Kidney epithelial cell (primary cell): ENCODE results near the gene ASB1. TPM values are rescaled to one million over a fixed set of nuclear protein-coding genes. Genes with fewer than 3 reads are reported as not detected.

ENCODE experiments used
- DNase-seq: peaks from one replicate; pipeline ENCODE4 v3.0.0-alpha.2; 2010; ENCODE audit warnings: low read depth
- H3K27me3 ChIP-seq: 2 replicates; pipeline ENCODE4 v1.6.0; 2011; ENCODE audit warnings: low read length; ENCODE audit not compliant: control insufficient read depth, insufficient read depth
- H3K36me3 ChIP-seq: 2 replicates; pipeline ENCODE4 v1.5.1; 2011; ENCODE audit warnings: low read length; ENCODE audit not compliant: control insufficient read depth, insufficient read depth
- H3K4me3 ChIP-seq: 2 replicates; pipeline ENCODE4 v1.5.1; 2011; ENCODE audit warnings: low read depth, mild to moderate bottlenecking, control low read depth, low read length
- total RNA-seq: library from RNA; depleted of rRNA; stranded (reverse); fragments of >200 nt; gene quantifications from 2 replicates; pipeline ENCODE4 v1.2.3, GENCODE V29; 2015
- TF ChIP-seq, protein P1 (sequence below): IDR thresholded peaks from 2 replicates; pipeline ENCODE4 v1.5.1; 2011; ENCODE audit warnings: mild to moderate bottlenecking, moderate library complexity, low read length, control low read depth, inconsistent platforms; ENCODE audit not compliant: insufficient read depth, poor library complexity, severe bottlenecking

Gene ASB1
- total RNA-seq, 1 donor from 2014 or later: 23.0 TPM

GRCh38 chr2:238483656-238484055 is 56.9 kb downstream of the ASB1 start:
- no peaks in the 10 kb centered on the region for H3K36me3 ChIP-seq
- H3K4me3 ChIP-seq: no peak overlapping the region
- TF ChIP-seq, protein P1, sequence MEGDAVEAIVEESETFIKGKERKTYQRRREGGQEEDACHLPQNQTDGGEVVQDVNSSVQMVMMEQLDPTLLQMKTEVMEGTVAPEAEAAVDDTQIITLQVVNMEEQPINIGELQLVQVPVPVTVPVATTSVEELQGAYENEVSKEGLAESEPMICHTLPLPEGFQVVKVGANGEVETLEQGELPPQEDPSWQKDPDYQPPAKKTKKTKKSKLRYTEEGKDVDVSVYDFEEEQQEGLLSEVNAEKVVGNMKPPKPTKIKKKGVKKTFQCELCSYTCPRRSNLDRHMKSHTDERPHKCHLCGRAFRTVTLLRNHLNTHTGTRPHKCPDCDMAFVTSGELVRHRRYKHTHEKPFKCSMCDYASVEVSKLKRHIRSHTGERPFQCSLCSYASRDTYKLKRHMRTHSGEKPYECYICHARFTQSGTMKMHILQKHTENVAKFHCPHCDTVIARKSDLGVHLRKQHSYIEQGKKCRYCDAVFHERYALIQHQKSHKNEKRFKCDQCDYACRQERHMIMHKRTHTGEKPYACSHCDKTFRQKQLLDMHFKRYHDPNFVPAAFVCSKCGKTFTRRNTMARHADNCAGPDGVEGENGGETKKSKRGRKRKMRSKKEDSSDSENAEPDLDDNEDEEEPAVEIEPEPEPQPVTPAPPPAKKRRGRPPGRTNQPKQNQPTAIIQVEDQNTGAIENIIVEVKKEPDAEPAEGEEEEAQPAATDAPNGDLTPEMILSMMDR: no peak
- no peaks in the 10 kb centered on the region for H3K27me3 ChIP-seq
- no peak for DNase-seq

DNA sequence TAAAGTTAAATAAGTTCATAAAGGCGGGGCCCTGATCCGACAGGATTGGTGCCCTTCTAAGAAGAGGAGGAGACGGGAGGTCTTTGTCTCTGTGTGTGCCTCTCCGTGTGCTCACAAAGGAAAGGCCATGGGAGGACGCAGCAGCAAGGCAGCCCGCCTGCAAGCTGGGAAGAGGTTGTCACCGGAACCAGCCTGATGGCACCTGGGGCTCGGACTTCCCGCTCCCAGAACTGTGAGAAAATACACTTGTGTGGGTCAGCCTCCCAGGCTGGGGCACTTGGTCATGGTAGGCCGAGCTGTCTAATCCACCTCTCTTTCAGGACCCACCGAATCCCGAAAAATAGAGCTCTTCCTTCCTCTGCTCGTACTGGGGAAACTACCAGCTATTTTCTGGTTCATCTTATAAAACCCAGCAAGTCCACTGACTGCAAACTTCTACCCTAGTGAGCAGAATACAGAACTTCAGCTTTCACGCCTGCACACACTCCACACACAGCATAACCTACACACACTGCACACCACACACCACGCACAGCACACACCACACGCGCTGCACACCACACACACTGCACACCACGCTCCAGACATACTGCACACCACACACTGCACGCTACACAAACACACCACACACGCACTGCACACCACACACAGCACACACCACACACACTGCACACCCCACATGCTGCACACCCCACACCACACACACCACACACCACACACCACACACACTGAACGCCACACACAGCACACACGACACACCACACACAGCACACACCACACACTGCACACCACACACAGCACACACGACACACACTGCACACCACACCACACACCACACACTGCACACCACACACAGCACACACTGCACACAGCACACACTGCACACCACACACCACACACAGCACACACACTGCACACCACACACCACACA is 58.1 kb downstream of the ASB1 start:
- H3K27me3 ChIP-seq: no peaks in the 10 kb centered on the region

GRCh38 chr2:238486123-238486848 is 59.6 kb downstream of the ASB1 start:
- no peak overlapping the region for H3K4me3 ChIP-seq
- H3K27me3 ChIP-seq: no peaks in the 10 kb centered on the region
- no peak for DNase-seq
- no peaks in the 10 kb centered on the region for H3K36me3 ChIP-seq
- TF ChIP-seq, protein P1: no peak

More for the DNA sequence above, 58.1 kb downstream of the ASB1 start:
- H3K36me3 ChIP-seq: no peaks in the 10 kb centered on the region
- TF ChIP-seq, protein P1: no peak
- DNase-seq: no peak
- no peak overlapping the region for H3K4me3 ChIP-seq

GRCh38 chr2:238487134-238487533 is 60.4 kb downstream of the ASB1 start:
- DNase-seq: no peak
- TF ChIP-seq, protein P1: no peak
- Histone ChIP-seq H3K36me3 (no peaks in the 10 kb centered on the region), H3K27me3 (no peaks in the 10 kb centered on the region), H3K4me3 (no peak overlapping the region)

DNA sequence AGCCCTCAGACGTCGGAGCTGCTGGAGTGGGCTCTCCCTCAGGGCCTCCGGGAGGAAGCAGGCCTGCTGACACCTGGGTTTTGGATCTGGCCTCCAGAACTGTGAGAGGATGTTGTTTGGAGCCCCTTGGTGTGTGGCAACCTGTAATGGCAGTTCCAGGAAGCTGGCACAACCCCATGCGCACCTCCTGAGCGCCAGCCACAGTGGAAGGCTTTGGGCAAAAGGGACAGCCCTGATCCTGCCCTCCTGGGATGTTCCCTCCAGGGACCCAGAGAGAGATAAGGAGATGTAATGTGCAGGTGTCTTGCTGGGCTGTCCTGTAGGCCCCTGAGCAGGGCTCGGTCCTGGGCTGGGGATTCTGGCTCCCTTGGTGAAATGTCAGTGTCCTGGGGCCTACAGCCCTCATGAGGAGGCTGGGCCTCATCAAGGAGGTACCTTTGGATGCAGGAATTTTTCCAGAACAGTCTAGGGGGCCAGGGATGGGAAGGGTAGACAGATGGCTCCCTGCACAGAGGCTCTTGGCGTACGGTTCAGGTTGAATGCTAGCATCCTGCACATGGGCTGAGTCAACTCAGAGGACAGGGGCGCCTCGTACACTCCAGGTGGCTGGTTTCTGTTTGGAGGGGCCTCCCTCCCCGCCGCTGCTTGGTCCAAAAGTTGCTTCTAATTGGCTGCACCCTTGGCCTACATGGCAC is 61.1 kb downstream of the ASB1 start:
- Histone ChIP-seq H3K36me3 (no peaks in the 10 kb centered on the region), H3K27me3 (no peaks in the 10 kb centered on the region), H3K4me3 (no peak overlapping the region)
- TF ChIP-seq, protein P1: no peak
- no peak for DNase-seq
